HG02798 (cell line): ENCODE data around the gene KLHL30.

ENCODE experiments used
- ATAC-seq: cut with Tn5 transposase; IDR thresholded peaks from one replicate; pipeline ENCODE4 v1.9.1; 2021; ENCODE audit warnings: mild to moderate bottlenecking; ENCODE audit not compliant: unreplicated experiment, poor library complexity

The KLHL30 gene

GRCh38 chr2:238130111-238130695 is 8.3 kb upstream of the KLHL30 start:
- no peak for ATAC-seq

- ATAC-seq, result no peak
These were observed 7.5 kb upstream of the KLHL30 start for GRCh38 chr2:238130696-238131628.

- no peak for ATAC-seq
These were observed 6.6 kb upstream of the KLHL30 start for GRCh38 chr2:238131761-238132462.

- no peak for ATAC-seq
These were observed 5.7 kb upstream of the KLHL30 start for GRCh38 chr2:238132463-238133450.

- no peak for ATAC-seq
These were observed 4.7 kb upstream of the KLHL30 start for GRCh38 chr2:238133499-238134392.

- no peak for ATAC-seq
These were observed 4.1 kb upstream of the KLHL30 start for GRCh38 chr2:238134393-238134785.

- ATAC-seq, result no peak
These were observed 2.8 kb upstream of the KLHL30 start for GRCh38 chr2:238135601-238136150.

GRCh38 chr2:238136820-238137537 is 1.5 kb upstream of the KLHL30 start:
- no peak for ATAC-seq

GRCh38 chr2:238137885-238138284 is 583 bp upstream of the KLHL30 start:
- no peak for ATAC-seq

GRCh38 chr2:238139196-238140039 is 950 bp downstream of the KLHL30 start:
- no peak for ATAC-seq

GRCh38 chr2:238140040-238140439 is 1.6 kb downstream of the KLHL30 start:
- ATAC-seq, result no peak

GRCh38 chr2:238140721-238141540 is 2.5 kb downstream of the KLHL30 start:
- no peak for ATAC-seq

GRCh38 chr2:238141541-238142318 is 3.3 kb downstream of the KLHL30 start:
- ATAC-seq, result no peak

- no peak for ATAC-seq
These were observed 4.1 kb downstream of the KLHL30 start for GRCh38 chr2:238142382-238143205.
